Mesendoderm (in vitro differentiated cells): ENCODE results near the gene HHIPL1. TPM values are rescaled to one million over a fixed set of nuclear protein-coding genes. Genes with fewer than 3 reads are reported as not detected.
A peak's percentile ranks its signal among the peaks of the same experiment; 100 is the strongest.

Source experiments
- DNase-seq: peaks from one replicate; pipeline ENCODE4 v3.0.0; 2013
- H2AK5ac ChIP-seq: 2 replicates; pipeline ENCODE4 v1.6.1; 2013; ENCODE audit warnings: low read length, inconsistent platforms
- H2BK120ac ChIP-seq: 2 replicates; pipeline ENCODE4 v1.6.1; 2013; ENCODE audit warnings: low read depth, mild to moderate bottlenecking, low read length, moderate library complexity, mixed read lengths
- H2BK15ac ChIP-seq: replicated peaks from 2 replicates; pipeline ENCODE4 v1.6.1; 2013; ENCODE audit warnings: low read depth, mild to moderate bottlenecking, moderate library complexity
- H2BK5ac ChIP-seq: 2 replicates; pipeline ENCODE4 v1.6.1; 2013; ENCODE audit warnings: low read length, inconsistent platforms
- H3K18ac ChIP-seq: 2 replicates; pipeline ENCODE4 v1.6.1; 2013; ENCODE audit warnings: mild to moderate bottlenecking, low read length, mixed read lengths
- H3K23ac ChIP-seq: one replicate; pipeline ENCODE4 v1.6.1; 2013; ENCODE audit warnings: low read length
- H3K27ac ChIP-seq: 2 replicates; pipeline ENCODE4 v1.5.1; 2013; ENCODE audit warnings: low read depth, mild to moderate bottlenecking, inconsistent platforms, low read length, moderate library complexity
- H3K27me3 ChIP-seq: 2 replicates; pipeline ENCODE4 v1.6.1; 2013; ENCODE audit warnings: low read length, control low read depth, mild to moderate bottlenecking, inconsistent platforms; ENCODE audit not compliant: insufficient read depth, poor library complexity
- H3K36me3 ChIP-seq: 2 replicates; pipeline ENCODE4 v1.6.1; 2013; ENCODE audit warnings: low read length, inconsistent platforms; ENCODE audit not compliant: control insufficient read depth, insufficient read depth
- H3K4ac ChIP-seq: one replicate; pipeline ENCODE4 v1.6.1; 2013; ENCODE audit warnings: low read depth, mild to moderate bottlenecking, low read length, moderate library complexity
- H3K4me1 ChIP-seq: 2 replicates; pipeline ENCODE4 v1.6.1; 2013; ENCODE audit warnings: low read depth, low read length, inconsistent platforms; ENCODE audit not compliant: control insufficient read depth
- H3K4me2 ChIP-seq: 2 replicates; pipeline ENCODE4 v1.6.1; 2013; ENCODE audit warnings: low read length
- H3K4me3 ChIP-seq: 2 replicates; pipeline ENCODE4 v1.5.1; 2013; ENCODE audit warnings: mild to moderate bottlenecking, low read length
- H3K56ac ChIP-seq: one replicate; pipeline ENCODE4 v1.6.1; 2013; ENCODE audit warnings: low read length
- H3K79me1 ChIP-seq: 2 replicates; pipeline ENCODE4 v1.6.1; 2013; ENCODE audit warnings: low read length, inconsistent platforms
- H3K79me2 ChIP-seq: 2 replicates; pipeline ENCODE4 v1.6.1; 2013; ENCODE audit warnings: mild to moderate bottlenecking, low read length; ENCODE audit not compliant: control insufficient read depth, insufficient read depth
- H3K9ac ChIP-seq: 2 replicates; pipeline ENCODE4 v1.6.1; 2013; ENCODE audit warnings: low read length, inconsistent platforms
- H4K5ac ChIP-seq: one replicate; pipeline ENCODE4 v1.6.1; 2013; ENCODE audit warnings: low read length
- H4K8ac ChIP-seq: one replicate; pipeline ENCODE4 v1.6.1; 2013; ENCODE audit warnings: low read depth, mild to moderate bottlenecking, control low read depth, low read length, moderate library complexity
- WGBS: extraction: QIAGEN DNeasy Blood & Tissue Kit; methylation state at CpG from one replicate; pipeline ENCODE4 v1.1.7; 2013; ENCODE audit warnings: low lambda C conversion rate, missing lambda C conversion rate; ENCODE audit not compliant: insufficient coverage; ENCODE audit errors: extremely low coverage; 5-methylcytosine and 5-hydroxymethylcytosine counted together
- polyA plus RNA-seq, 2 experiments: library from polyadenylated mRNA; stranded (reverse); fragments of 200-250 nt; gene quantifications; one replicate each; pipeline ENCODE4 v1.2.3, GENCODE V29; 2013

Gene HHIPL1
- polyA plus RNA-seq (2013, experiment 1 of 2), result 0.63 TPM
- polyA plus RNA-seq (2013, experiment 2 of 2), result 0.66 TPM

DNA sequence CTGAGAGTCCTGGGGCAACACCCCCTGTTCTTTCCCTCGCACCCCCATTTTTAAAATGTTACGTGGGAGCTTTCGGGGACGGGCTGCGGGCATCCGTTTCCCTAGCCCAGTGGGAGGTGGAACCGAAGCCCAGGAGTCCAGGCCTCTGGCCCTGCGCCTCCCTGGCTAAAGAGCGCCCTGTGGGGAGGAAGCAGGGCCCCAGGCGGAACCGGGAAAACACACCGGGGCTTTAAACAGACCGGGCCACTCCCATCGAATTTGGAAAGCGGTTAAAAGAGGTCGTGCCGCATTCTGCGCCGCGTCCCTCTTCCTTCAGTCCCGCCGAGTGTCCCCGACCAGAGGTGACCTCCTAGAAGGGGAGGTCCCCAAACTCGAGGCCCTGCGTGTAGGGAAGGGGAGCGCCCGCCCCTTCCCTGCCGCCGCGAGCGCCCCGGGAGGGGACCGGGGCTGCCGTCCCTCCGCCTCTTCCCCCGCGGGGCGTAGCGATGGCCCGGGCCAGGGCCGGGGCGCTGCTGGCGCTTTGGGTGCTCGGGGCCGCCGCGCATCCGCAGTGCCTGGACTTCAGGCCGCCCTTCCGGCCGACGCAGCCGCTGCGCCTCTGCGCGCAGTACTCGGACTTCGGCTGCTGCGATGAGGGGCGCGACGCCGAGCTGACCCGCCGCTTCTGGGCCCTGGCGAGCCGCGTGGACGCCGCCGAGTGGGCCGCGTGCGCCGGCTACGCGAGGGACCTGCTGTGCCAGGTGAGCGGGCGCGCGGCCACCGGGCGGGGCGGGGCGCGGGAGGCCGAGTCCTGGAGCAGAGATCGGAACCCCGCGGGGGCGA, at the start of gene HHIPL1:
Gene HHIPL1 (plus strand): TSS at position 407 of the 822 bp plus-strand sequence. CDS start 79 bp downstream, at position 486.
- Histone ChIP-seq H3K36me3 (no peaks in the 10 kb centered on the region), H3K27me3 (no peaks in the 10 kb centered on the region)

GRCh38 chr14:99595524-99595923, 49.4 kb upstream of the HHIPL1 start:
- peaks cover 2% of the 10 kb centered on the region for H3K79me2 ChIP-seq
- no CpG with 5 or more reads among the region's 7 CpGs for WGBS
- H3K4me2 ChIP-seq, result no peak overlapping the region
- no peak overlapping the region for H3K18ac ChIP-seq
- H3K4me1 ChIP-seq, result peaks cover 3% of the 10 kb centered on the region
- H2BK120ac ChIP-seq, result no peak overlapping the region
- no peak for DNase-seq
- no peaks in the 10 kb centered on the region for H3K27me3 ChIP-seq
- no peak overlapping the region for H2AK5ac ChIP-seq
- H4K5ac ChIP-seq, result no peak overlapping the region
- H3K4ac ChIP-seq, result no peak overlapping the region
- no peak overlapping the region for H2BK15ac ChIP-seq
- no peak overlapping the region for H3K9ac ChIP-seq
- no peak overlapping the region for H4K8ac ChIP-seq
- peaks cover 7% of the 10 kb centered on the region for H3K79me1 ChIP-seq
- H3K4me3 ChIP-seq, result no peak overlapping the region
- no peaks in the 10 kb centered on the region for H3K36me3 ChIP-seq
- no peak overlapping the region for H3K27ac ChIP-seq
- no peak overlapping the region for H2BK5ac ChIP-seq
- no peak overlapping the region for H3K23ac ChIP-seq
- H3K56ac ChIP-seq, result no peak overlapping the region

More for the DNA sequence above, at the start of gene HHIPL1:
- H3K27ac ChIP-seq, result no peak within 1 kb of the TSS
- peaks cover 8% of the 10 kb centered on the region for H3K4me1 ChIP-seq
- peak within 1 kb of the TSS; percentile 81 for H3K18ac ChIP-seq
- no peaks in the 10 kb centered on the region for H3K79me1 ChIP-seq
- peak within 1 kb of the TSS; percentile 36 for H3K4me3 ChIP-seq
- H4K5ac ChIP-seq, result no peak within 1 kb of the TSS
- DNase-seq, result peak; percentile 27
- H3K9ac ChIP-seq, result peak within 1 kb of the TSS; percentile 67
- peak within 1 kb of the TSS; percentile 43 for H3K4me2 ChIP-seq
- H3K56ac ChIP-seq, result peak within 1 kb of the TSS; percentile 85
- H2BK15ac ChIP-seq, result no peak within 1 kb of the TSS
- H2BK5ac ChIP-seq, result no peak within 1 kb of the TSS
- H4K8ac ChIP-seq, result no peak within 1 kb of the TSS
- H3K4ac ChIP-seq, result peak within 1 kb of the TSS; percentile 83
- H2BK120ac ChIP-seq, result no peak within 1 kb of the TSS
- no CpG with 5 or more reads among the region's 91 CpGs for WGBS
- no peaks in the 10 kb centered on the region for H3K79me2 ChIP-seq
- H2AK5ac ChIP-seq, result no peak within 1 kb of the TSS
- H3K23ac ChIP-seq, result no peak within 1 kb of the TSS

DNA sequence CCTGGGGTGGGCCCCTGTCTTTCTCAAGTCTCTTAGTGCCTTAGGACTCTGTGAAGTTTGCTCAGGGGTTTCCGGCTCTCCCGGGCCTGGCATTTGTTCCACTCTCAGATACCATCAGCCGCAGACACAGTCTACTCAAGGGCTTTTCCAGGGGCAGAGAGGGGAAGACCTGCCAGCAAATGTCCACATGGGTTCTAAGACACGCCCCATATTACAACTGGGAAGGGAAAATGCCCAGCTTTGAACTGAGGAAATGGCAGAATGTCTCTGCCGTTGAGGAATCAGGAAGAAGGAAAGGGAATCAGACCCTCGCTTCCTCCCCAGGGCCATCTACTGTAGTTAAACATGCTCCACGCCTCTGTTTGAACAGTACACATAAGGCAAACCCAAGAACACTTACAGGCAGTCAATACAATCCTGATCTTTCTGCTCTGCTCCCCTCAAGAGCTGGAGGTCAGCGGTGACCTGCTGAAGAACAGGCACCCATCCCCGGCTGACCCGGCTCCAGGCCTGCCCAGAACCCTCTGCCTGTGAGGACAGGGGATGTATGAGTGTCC, 48.8 kb upstream of the HHIPL1 start:
- Histone ChIP-seq H2BK5ac (no peak overlapping the region), H3K27ac (no peak overlapping the region), H3K9ac (no peak overlapping the region), H4K8ac (no peak overlapping the region), H3K79me2 (peaks cover 4% of the 10 kb centered on the region), H2AK5ac (no peak overlapping the region), H3K4me2 (no peak overlapping the region), H2BK120ac (no peak overlapping the region), H2BK15ac (no peak overlapping the region), H3K18ac (no peak overlapping the region), H4K5ac (no peak overlapping the region), H3K79me1 (peaks cover 11% of the 10 kb centered on the region), H3K56ac (no peak overlapping the region), H3K27me3 (no peaks in the 10 kb centered on the region), H3K4me3 (no peak overlapping the region), H3K4ac (no peak overlapping the region), H3K23ac (no peak overlapping the region), H3K36me3 (no peaks in the 10 kb centered on the region), H3K4me1 (peaks cover 3% of the 10 kb centered on the region)
- no CpG with 5 or more reads among the region's 10 CpGs for WGBS
- DNase-seq, result no peak

- no peak overlapping the region for H2BK15ac ChIP-seq
- H3K9ac ChIP-seq, result no peak overlapping the region
- H3K56ac ChIP-seq, result no peak overlapping the region
- no CpG with 5 or more reads among the region's 7 CpGs for WGBS
- no peak overlapping the region for H2BK5ac ChIP-seq
- H2BK120ac ChIP-seq, result no peak overlapping the region
- no peak overlapping the region for H3K23ac ChIP-seq
- H3K4me1 ChIP-seq, result peaks cover 3% of the 10 kb centered on the region
- no peak overlapping the region for H3K4ac ChIP-seq
- peaks cover 4% of the 10 kb centered on the region for H3K79me2 ChIP-seq
- no peaks in the 10 kb centered on the region for H3K36me3 ChIP-seq
- H4K5ac ChIP-seq, result no peak overlapping the region
- no peaks in the 10 kb centered on the region for H3K27me3 ChIP-seq
- H4K8ac ChIP-seq, result no peak overlapping the region
- no peak overlapping the region for H3K4me3 ChIP-seq
- no peak overlapping the region for H3K4me2 ChIP-seq
- no peak for DNase-seq
- H3K79me1 ChIP-seq, result peaks cover 11% of the 10 kb centered on the region
- H3K18ac ChIP-seq, result no peak overlapping the region
- H2AK5ac ChIP-seq, result no peak overlapping the region
- no peak overlapping the region for H3K27ac ChIP-seq
These were observed 48.2 kb upstream of the HHIPL1 start for GRCh38 chr14:99596772-99597171.

GRCh38 chr14:99597911-99598600, 46.9 kb upstream of the HHIPL1 start:
- no peak overlapping the region for H2BK120ac ChIP-seq
- DNase-seq, result no peak
- no peak overlapping the region for H3K4me3 ChIP-seq
- H4K5ac ChIP-seq, result no peak overlapping the region
- H3K56ac ChIP-seq, result no peak overlapping the region
- peaks cover 3% of the 10 kb centered on the region for H3K4me1 ChIP-seq
- no peak overlapping the region for H3K4me2 ChIP-seq
- H3K79me1 ChIP-seq, result peaks cover 11% of the 10 kb centered on the region
- H3K36me3 ChIP-seq, result no peaks in the 10 kb centered on the region
- H4K8ac ChIP-seq, result no peak overlapping the region
- no peak overlapping the region for H3K9ac ChIP-seq
- H2BK15ac ChIP-seq, result no peak overlapping the region
- no peak overlapping the region for H3K18ac ChIP-seq
- H3K79me2 ChIP-seq, result peaks cover 4% of the 10 kb centered on the region
- peaks cover 10% of the 10 kb centered on the region for H3K27me3 ChIP-seq
- no peak overlapping the region for H2BK5ac ChIP-seq
- H3K23ac ChIP-seq, result no peak overlapping the region
- WGBS, result no CpG with 5 or more reads among the region's 20 CpGs
- H3K4ac ChIP-seq, result no peak overlapping the region
- H3K27ac ChIP-seq, result no peak overlapping the region
- no peak overlapping the region for H2AK5ac ChIP-seq
